Small intestine (tissue), 7 donors: ENCODE measurements around the gene IP6K3. TPM values are rescaled to one million over a fixed set of nuclear protein-coding genes. Genes with fewer than 3 reads are reported as not detected.
A peak's percentile ranks its signal among the peaks of the same experiment; 100 is the strongest.

Source experiments
- DNase-seq, 2 donors: peaks; one replicate each; pipeline versions ENCODE4 v3.0.0 to v3.0.0-alpha.2; 2013
- FAIRE-seq: peaks from 2 replicates; lab custom pipeline; 2012; peaks lifted over from hg19 to GRCh38; lab: Jason Lieb, UNC
- H3K27ac ChIP-seq, 3 donors: one replicate each; pipeline ENCODE4 v1.5.1; 2013; ENCODE audit warnings: low read length in 2 of 3, mild to moderate bottlenecking in 2 of 3, control low read depth in 1 of 3, inconsistent platforms in 1 of 3, low read depth in 1 of 3, moderate library complexity in 1 of 3
- H3K27me3 ChIP-seq, 3 donors: one replicate each; pipeline ENCODE4 v1.6.1; 2013; ENCODE audit warnings: low read length in 3 of 3, inconsistent platforms in 1 of 3; ENCODE audit not compliant: control insufficient read depth in 3 of 3, insufficient read depth in 3 of 3
- H3K36me3 ChIP-seq, 3 donors: one replicate each; pipeline ENCODE4 v1.6.1; 2013; ENCODE audit warnings: low read length in 3 of 3, inconsistent platforms in 1 of 3, low read depth in 1 of 3, mild to moderate bottlenecking in 1 of 3, moderate library complexity in 1 of 3; ENCODE audit not compliant: control insufficient read depth in 3 of 3, insufficient read depth in 2 of 3
- H3K4me1 ChIP-seq, 3 donors: one replicate each; pipeline ENCODE4 v1.6.1; 2013; ENCODE audit warnings: low read length in 2 of 3, inconsistent platforms in 1 of 3, low read depth in 1 of 3, mild to moderate bottlenecking in 1 of 3, moderate library complexity in 1 of 3; ENCODE audit not compliant: control insufficient read depth in 3 of 3, insufficient read depth in 2 of 3
- H3K4me3 ChIP-seq, 3 donors: one replicate each; pipeline ENCODE4 v1.5.1; 2013; ENCODE audit warnings: low read length in 3 of 3, control low read depth in 1 of 3, inconsistent platforms in 1 of 3, low read depth in 1 of 3, mild to moderate bottlenecking in 1 of 3, moderate library complexity in 1 of 3
- H3K9me3 ChIP-seq, 2 donors: one replicate each; pipeline ENCODE4 v1.6.1; 2013; ENCODE audit warnings: low read depth in 1 of 2, low read length in 1 of 2; ENCODE audit not compliant: control insufficient read depth in 2 of 2, insufficient read depth in 1 of 2
- WGBS, 3 donors: extraction: QIAGEN DNeasy Blood & Tissue Kit; methylation state at CpG; one replicate each; pipeline ENCODE4 v1.1.7; 2013; 5-methylcytosine and 5-hydroxymethylcytosine counted together
- polyA plus RNA-seq, 4 donors: library from polyadenylated mRNA; stranded (reverse) in 3 of 4; unstranded in 1 of 4; fragments of 200-250 nt in 3 of 4; fragments of 120-200 nt in 1 of 4; gene quantifications; one replicate each; pipeline versions ENCODE4 v1.2.1 to v1.2.3, GENCODE V29; 2013
- donor health status: healthy with polysubstance abuse.
- donor health status: control.
- donor health status: control.
- donor health status: Bipolar disorder and iron deficiency.
- donor health status: healthy.

Gene IP6K3
- polyA plus RNA-seq, 4 donors = 0.35 to 1.0 (median 0.72) TPM

- H3K36me3 ChIP-seq = peaks cover 19 to 92% (median 47%) of the 10 kb centered on the region in 3 donors
- no peak overlapping the region for H3K27ac ChIP-seq
- DNase-seq (no peak), FAIRE-seq (no peak)
- no peaks in the 10 kb centered on the region for H3K9me3 ChIP-seq
- 92 to 97% (median 97%) methylated on average over 4 of the region's 4 CpGs for WGBS, 3 donors
- H3K27me3 ChIP-seq = no peaks in the 10 kb centered on the region
- no peak overlapping the region for H3K4me3 ChIP-seq
- H3K4me1 ChIP-seq = peaks cover 0 to 14% (median 0%) of the 10 kb centered on the region in 3 donors
Observed at GRCh38 chr6:33776186-33776585, 29.5 kb upstream of the IP6K3 start.

- Histone ChIP-seq H3K4me1 (peaks cover 0 to 24% (median 0%) of the 10 kb centered on the region in 3 donors), H3K36me3 (peaks cover 12 to 81% (median 34%) of the 10 kb centered on the region in 3 donors)
- WGBS, 3 donors = 92 to 98% (median 96%) methylated on average over 3 of the region's 3 CpGs
Observed at GRCh38 chr6:33774774-33775173, 28.1 kb upstream of the IP6K3 start.

GRCh38 chr6:33772902-33773472, 26.3 kb upstream of the IP6K3 start:
- 76 to 83% (median 80%) methylated on average over 6 of the region's 6 CpGs for WGBS, 3 donors
- Histone ChIP-seq H3K27ac (no peak overlapping the region), H3K4me3 (no peak overlapping the region), H3K9me3 (no peaks in the 10 kb centered on the region), H3K36me3 (peaks cover 10 to 65% (median 25%) of the 10 kb centered on the region in 3 donors), H3K4me1 (peaks cover 0 to 25% (median 0%) of the 10 kb centered on the region in 3 donors), H3K27me3 (peaks cover 0 to 3% (median 0%) of the 10 kb centered on the region in 3 donors)
- DNase-seq (no peak), FAIRE-seq (no peak)

More at GRCh38 chr6:33774774-33775173, 28.1 kb upstream of the IP6K3 start:
- DNase-seq (no peak), FAIRE-seq (no peak)
- H3K4me3 ChIP-seq = no peak overlapping the region
- no peak overlapping the region for H3K27ac ChIP-seq
- H3K9me3 ChIP-seq = no peaks in the 10 kb centered on the region
- no peaks in the 10 kb centered on the region for H3K27me3 ChIP-seq

- peaks cover 5 to 58% (median 25%) of the 10 kb centered on the region in 3 donors for H3K36me3 ChIP-seq
- peaks cover 0 to 25% (median 0%) of the 10 kb centered on the region in 3 donors for H3K4me1 ChIP-seq
- H3K27me3 ChIP-seq = peaks cover 0 to 3% (median 0%) of the 10 kb centered on the region in 3 donors
- no peak overlapping the region for H3K4me3 ChIP-seq
- FAIRE-seq = no peak
- DNase-seq = peak in 1 of 2 donors; percentile 21
- peaks cover 0 to under 1% of the 10 kb centered on the region in 2 donors for H3K9me3 ChIP-seq
- WGBS, 3 donors = 75 to 83% (median 81%) methylated on average over 24 of the region's 24 CpGs
- H3K27ac ChIP-seq = peak overlapping the region in 2 of 3 donors; percentile 37 to 42
Observed at GRCh38 chr6:33772082-33772830, 25.6 kb upstream of the IP6K3 start.

GRCh38 chr6:33771146-33772081, 24.7 kb upstream of the IP6K3 start:
- Histone ChIP-seq H3K4me3 (no peak overlapping the region), H3K4me1 (peaks cover 0 to 25% (median 0%) of the 10 kb centered on the region in 3 donors), H3K27ac (peak overlapping the region in 2 of 3 donors; percentile 42 to 50), H3K9me3 (peaks cover 0 to 6% of the 10 kb centered on the region in 2 donors), H3K36me3 (peaks cover 5 to 49% (median 20%) of the 10 kb centered on the region in 3 donors), H3K27me3 (peaks cover 0 to 6% (median 0%) of the 10 kb centered on the region in 3 donors)
- 18 to 20% (median 18%) methylated on average over 46 to 47 of the region's 47 CpGs for WGBS, 3 donors
- FAIRE-seq = no peak
- DNase-seq = peak; percentile 64 to 82

- FAIRE-seq (no peak), DNase-seq (no peak)
- WGBS, 3 donors = 27 to 58% (median 52%) methylated on average over 3 of the region's 3 CpGs
- peak overlapping the region in 2 of 3 donors; percentile 42 to 50 for H3K27ac ChIP-seq
- H3K4me1 ChIP-seq = peaks cover 0 to 25% (median 0%) of the 10 kb centered on the region in 3 donors
- H3K9me3 ChIP-seq = peaks cover 0 to 9% of the 10 kb centered on the region in 2 donors
- peaks cover 5 to 43% (median 14%) of the 10 kb centered on the region in 3 donors for H3K36me3 ChIP-seq
- H3K4me3 ChIP-seq = no peak overlapping the region
- peaks cover 0 to 10% (median 0%) of the 10 kb centered on the region in 3 donors for H3K27me3 ChIP-seq
Observed at GRCh38 chr6:33770833-33771145, 24.1 kb upstream of the IP6K3 start.

GRCh38 chr6:33770124-33770832, 23.6 kb upstream of the IP6K3 start:
- Histone ChIP-seq H3K4me3 (no peak overlapping the region), H3K36me3 (peaks cover 4 to 38% (median 10%) of the 10 kb centered on the region in 3 donors), H3K27ac (peak overlapping the region in 2 of 3 donors; percentile 42 to 50), H3K4me1 (peaks cover 0 to 25% (median 0%) of the 10 kb centered on the region in 3 donors), H3K27me3 (peaks cover 0 to 10% (median 0%) of the 10 kb centered on the region in 3 donors), H3K9me3 (peaks cover 0 to 9% of the 10 kb centered on the region in 2 donors)
- 29 to 51% (median 46%) methylated on average over 13 to 14 of the region's 14 CpGs for WGBS, 3 donors
- DNase-seq = no peak
- no peak for FAIRE-seq
